HEK293 (cell line): ENCODE results near the gene EPOP.

Experiments used
- KLF16 ChIP-seq: fragments of 450-650 bp; formaldehyde crosslinking; IDR thresholded peaks from 2 replicates; pipeline ENCODE4 v1.5.1; 2017; ENCODE audit warnings: missing biosample characterization, missing genetic modification characterization
- ZEB2 ChIP-seq: fragments of 450-650 bp; formaldehyde crosslinking; IDR thresholded peaks from 2 replicates; pipeline ENCODE4 v1.5.1; 2016; ENCODE audit warnings: missing biosample characterization, missing genetic modification characterization
- ZNF133 ChIP-seq: fragments of 450-650 bp; formaldehyde crosslinking; IDR thresholded peaks from 2 replicates; pipeline ENCODE4 v1.5.1; 2016; ENCODE audit warnings: missing biosample characterization, missing genetic modification characterization
- ZNF654 ChIP-seq: fragments of 450-650 bp; formaldehyde crosslinking; IDR thresholded peaks from 2 replicates; pipeline ENCODE4 v1.5.1; 2016; ENCODE audit warnings: low read depth, missing biosample characterization, missing genetic modification characterization
- TF ChIP-seq, protein P1 (sequence below): fragments of 450-650 bp; formaldehyde crosslinking; IDR thresholded peaks from 2 replicates; pipeline ENCODE4 v1.5.1; 2016; ENCODE audit warnings: missing biosample characterization, missing genetic modification characterization

DNA sequence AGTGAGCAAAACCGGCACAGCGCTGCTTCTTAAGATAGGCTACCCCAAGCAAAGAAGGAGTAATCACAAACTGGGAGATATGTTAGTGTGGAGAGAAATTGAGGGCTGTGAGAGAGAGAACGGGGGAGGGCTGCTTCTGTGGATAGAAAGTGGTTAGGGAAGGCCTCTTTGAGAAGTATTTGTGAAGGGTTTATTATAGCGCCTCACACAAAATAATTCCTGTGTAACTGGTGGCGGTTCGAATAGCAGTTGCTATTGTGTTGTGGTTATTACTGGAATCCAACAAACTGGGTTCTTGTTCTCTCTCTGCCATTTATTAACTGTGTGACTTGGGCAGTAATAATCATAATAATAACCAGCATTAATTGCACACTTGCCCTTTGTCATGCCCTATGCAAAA is 46.2 kb upstream of the EPOP start:
- no peak for TF ChIP-seq ZNF654
- TF ChIP-seq, protein P1, sequence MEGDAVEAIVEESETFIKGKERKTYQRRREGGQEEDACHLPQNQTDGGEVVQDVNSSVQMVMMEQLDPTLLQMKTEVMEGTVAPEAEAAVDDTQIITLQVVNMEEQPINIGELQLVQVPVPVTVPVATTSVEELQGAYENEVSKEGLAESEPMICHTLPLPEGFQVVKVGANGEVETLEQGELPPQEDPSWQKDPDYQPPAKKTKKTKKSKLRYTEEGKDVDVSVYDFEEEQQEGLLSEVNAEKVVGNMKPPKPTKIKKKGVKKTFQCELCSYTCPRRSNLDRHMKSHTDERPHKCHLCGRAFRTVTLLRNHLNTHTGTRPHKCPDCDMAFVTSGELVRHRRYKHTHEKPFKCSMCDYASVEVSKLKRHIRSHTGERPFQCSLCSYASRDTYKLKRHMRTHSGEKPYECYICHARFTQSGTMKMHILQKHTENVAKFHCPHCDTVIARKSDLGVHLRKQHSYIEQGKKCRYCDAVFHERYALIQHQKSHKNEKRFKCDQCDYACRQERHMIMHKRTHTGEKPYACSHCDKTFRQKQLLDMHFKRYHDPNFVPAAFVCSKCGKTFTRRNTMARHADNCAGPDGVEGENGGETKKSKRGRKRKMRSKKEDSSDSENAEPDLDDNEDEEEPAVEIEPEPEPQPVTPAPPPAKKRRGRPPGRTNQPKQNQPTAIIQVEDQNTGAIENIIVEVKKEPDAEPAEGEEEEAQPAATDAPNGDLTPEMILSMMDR = no peak
- TF ChIP-seq ZEB2 (tag by site-specific recombination) = no peak
- TF ChIP-seq ZNF133 (tag by site-specific recombination) = no peak
- no peak for TF ChIP-seq KLF16
